ENCODE measurements around the gene RPS2. TPM values are rescaled to one million over a fixed set of nuclear protein-coding genes. Genes with fewer than 3 reads are reported as not detected.
A peak's percentile ranks its signal among the peaks of the same experiment; 100 is the strongest.

RPS2 gene
- polyA plus RNA-seq, 1 of the 3 experiments (the other 2 are of a cell fraction): 6,384 TPM

DNA sequence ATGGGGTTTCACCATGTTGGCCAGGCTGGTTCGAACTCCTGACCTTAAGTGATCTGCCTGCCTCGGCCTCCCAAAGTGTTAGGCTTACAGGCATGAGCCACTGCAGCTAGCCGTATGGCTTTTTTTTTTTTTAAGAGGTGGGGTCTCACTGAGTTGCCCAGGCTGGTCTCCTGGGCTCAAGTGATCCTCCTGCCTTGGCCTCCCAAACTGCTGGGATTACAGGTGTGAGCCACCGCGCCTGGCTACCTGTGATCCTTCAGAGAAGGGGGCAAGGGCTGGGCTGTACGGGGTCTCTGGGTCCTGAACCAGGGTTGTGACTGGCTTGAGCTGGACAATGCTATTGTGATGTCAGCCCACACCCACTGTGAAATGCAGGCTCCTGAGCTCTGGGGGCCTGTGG, 1.8 kb upstream of the RPS2 start, which contains the start of gene RNF151:
TSS of gene RNF151 (plus strand) at position 397 of the 400 bp plus-strand sequence. CDS start 26 bp downstream, outside the sequence.
- WGBS (ENCODE audit: low lambda C conversion rate): 89% methylated on average over 3 of the region's 6 CpGs
- Histone ChIP-seq H3K36me3 (replicated peaks in 1 of 2; ENCODE audit: control insufficient read depth in 1 of 2, insufficient read depth in 2 of 2, low read length in 1 of 2) (peaks cover 19 to 21% of the 10 kb centered on the region in 2 experiments), H2AFZ (ENCODE audit: low read depth) (no peak within 1 kb of the TSS), H3K27ac (ENCODE audit: low read depth in 2 of 2, low read length in 1 of 2) (peak within 1 kb of the TSS in 1 of 2 experiments; percentile 76; a peak in 1 of 4 replicates), H3F3A (replicated peaks; ENCODE audit: insufficient read depth) (peaks cover 27% of the 10 kb centered on the region), H3K9me2 (no peaks in the 10 kb centered on the region), H3K9ac (peak within 1 kb of the TSS; percentile 92), H4K20me1 (ENCODE audit: insufficient read depth) (peaks cover 28% of the 10 kb centered on the region), H3K9me3 (no peaks in the 10 kb centered on the region), H3K4me3 (ENCODE audit: low read depth in 2 of 2, low read length in 1 of 2) (peak within 1 kb of the TSS; percentile 86 to 98), H3K27me3 (ENCODE audit: insufficient read depth) (no peaks in the 10 kb centered on the region), H3K79me2 (ENCODE audit: insufficient read depth) (peaks cover 58% of the 10 kb centered on the region), H3K4me2 (peak within 1 kb of the TSS; percentile 98), H3K4me1 (ENCODE audit: control insufficient read depth in 1 of 2, insufficient read depth in 2 of 2, low read depth in 1 of 2, low read length in 1 of 2) (peaks cover 0 to 31% of the 10 kb centered on the region in 2 experiments; a peak in 1 of 4 replicates)
- TF ChIP-seq, protein P1, sequence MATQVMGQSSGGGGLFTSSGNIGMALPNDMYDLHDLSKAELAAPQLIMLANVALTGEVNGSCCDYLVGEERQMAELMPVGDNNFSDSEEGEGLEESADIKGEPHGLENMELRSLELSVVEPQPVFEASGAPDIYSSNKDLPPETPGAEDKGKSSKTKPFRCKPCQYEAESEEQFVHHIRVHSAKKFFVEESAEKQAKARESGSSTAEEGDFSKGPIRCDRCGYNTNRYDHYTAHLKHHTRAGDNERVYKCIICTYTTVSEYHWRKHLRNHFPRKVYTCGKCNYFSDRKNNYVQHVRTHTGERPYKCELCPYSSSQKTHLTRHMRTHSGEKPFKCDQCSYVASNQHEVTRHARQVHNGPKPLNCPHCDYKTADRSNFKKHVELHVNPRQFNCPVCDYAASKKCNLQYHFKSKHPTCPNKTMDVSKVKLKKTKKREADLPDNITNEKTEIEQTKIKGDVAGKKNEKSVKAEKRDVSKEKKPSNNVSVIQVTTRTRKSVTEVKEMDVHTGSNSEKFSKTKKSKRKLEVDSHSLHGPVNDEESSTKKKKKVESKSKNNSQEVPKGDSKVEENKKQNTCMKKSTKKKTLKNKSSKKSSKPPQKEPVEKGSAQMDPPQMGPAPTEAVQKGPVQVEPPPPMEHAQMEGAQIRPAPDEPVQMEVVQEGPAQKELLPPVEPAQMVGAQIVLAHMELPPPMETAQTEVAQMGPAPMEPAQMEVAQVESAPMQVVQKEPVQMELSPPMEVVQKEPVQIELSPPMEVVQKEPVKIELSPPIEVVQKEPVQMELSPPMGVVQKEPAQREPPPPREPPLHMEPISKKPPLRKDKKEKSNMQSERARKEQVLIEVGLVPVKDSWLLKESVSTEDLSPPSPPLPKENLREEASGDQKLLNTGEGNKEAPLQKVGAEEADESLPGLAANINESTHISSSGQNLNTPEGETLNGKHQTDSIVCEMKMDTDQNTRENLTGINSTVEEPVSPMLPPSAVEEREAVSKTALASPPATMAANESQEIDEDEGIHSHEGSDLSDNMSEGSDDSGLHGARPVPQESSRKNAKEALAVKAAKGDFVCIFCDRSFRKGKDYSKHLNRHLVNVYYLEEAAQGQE (IDR thresholded peaks at IDR 0.05; ENCODE audit: low read depth, low read length): no peak
- TF ChIP-seq, protein P2, sequence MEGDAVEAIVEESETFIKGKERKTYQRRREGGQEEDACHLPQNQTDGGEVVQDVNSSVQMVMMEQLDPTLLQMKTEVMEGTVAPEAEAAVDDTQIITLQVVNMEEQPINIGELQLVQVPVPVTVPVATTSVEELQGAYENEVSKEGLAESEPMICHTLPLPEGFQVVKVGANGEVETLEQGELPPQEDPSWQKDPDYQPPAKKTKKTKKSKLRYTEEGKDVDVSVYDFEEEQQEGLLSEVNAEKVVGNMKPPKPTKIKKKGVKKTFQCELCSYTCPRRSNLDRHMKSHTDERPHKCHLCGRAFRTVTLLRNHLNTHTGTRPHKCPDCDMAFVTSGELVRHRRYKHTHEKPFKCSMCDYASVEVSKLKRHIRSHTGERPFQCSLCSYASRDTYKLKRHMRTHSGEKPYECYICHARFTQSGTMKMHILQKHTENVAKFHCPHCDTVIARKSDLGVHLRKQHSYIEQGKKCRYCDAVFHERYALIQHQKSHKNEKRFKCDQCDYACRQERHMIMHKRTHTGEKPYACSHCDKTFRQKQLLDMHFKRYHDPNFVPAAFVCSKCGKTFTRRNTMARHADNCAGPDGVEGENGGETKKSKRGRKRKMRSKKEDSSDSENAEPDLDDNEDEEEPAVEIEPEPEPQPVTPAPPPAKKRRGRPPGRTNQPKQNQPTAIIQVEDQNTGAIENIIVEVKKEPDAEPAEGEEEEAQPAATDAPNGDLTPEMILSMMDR (IDR thresholded peaks at IDR 0.05): no peak
- no peak for TF ChIP-seq RXRA (IDR thresholded peaks at IDR 0.05; ENCODE audit: borderline replicate concordance, low read depth)
- TF ChIP-seq POLR2AphosphoS5 (IDR thresholded peaks at IDR 0.05; ENCODE audit: low read depth, low read length): no peak
- TF ChIP-seq NFIC (IDR thresholded peaks at IDR 0.05; ENCODE audit: borderline replicate concordance): no peak
- TF ChIP-seq IRF3 (IDR thresholded peaks at IDR 0.05; ENCODE audit: low read depth, low read length): no peak
- TF ChIP-seq RFX5 (IDR thresholded peaks at IDR 0.05; ENCODE audit: low read length): no peak
- TF ChIP-seq USF1 (IDR thresholded peaks at IDR 0.05; ENCODE audit: borderline replicate concordance, low read depth): no peak
- TF ChIP-seq, protein P3, sequence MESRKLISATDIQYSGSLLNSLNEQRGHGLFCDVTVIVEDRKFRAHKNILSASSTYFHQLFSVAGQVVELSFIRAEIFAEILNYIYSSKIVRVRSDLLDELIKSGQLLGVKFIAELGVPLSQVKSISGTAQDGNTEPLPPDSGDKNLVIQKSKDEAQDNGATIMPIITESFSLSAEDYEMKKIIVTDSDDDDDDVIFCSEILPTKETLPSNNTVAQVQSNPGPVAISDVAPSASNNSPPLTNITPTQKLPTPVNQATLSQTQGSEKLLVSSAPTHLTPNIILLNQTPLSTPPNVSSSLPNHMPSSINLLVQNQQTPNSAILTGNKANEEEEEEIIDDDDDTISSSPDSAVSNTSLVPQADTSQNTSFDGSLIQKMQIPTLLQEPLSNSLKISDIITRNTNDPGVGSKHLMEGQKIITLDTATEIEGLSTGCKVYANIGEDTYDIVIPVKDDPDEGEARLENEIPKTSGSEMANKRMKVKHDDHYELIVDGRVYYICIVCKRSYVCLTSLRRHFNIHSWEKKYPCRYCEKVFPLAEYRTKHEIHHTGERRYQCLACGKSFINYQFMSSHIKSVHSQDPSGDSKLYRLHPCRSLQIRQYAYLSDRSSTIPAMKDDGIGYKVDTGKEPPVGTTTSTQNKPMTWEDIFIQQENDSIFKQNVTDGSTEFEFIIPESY (IDR thresholded peaks at IDR 0.05; ENCODE audit: borderline replicate concordance, low read depth): no peak
- no peak for TF ChIP-seq RAD21 (IDR thresholded peaks at IDR 0.05; ENCODE audit: low read length)
- TF ChIP-seq NRF1 (IDR thresholded peaks at IDR 0.05; ENCODE audit: low read depth, low read length): no peak
- TF ChIP-seq FOSL2 (IDR thresholded peaks at IDR 0.05; ENCODE audit: borderline replicate concordance, low read depth): no peak
- no peak for TF ChIP-seq ELF1 (IDR thresholded peaks at IDR 0.05)
- TF ChIP-seq EP300 (IDR thresholded peaks at IDR 0.05; ENCODE audit: borderline replicate concordance in 1 of 2, low read depth in 1 of 2, low read length in 1 of 2): no peak
- TF ChIP-seq YY1 (IDR thresholded peaks at IDR 0.05; ENCODE audit: low read depth): no peak
- POLR2A ChIA-PET: interaction anchor here (0.7 kb wide), 1 partner anchor 181 kb away, joined by 3 read pairs; no protein-coding TSS in a partner anchor
- CTCF ChIA-PET: interaction anchor here (0.9 to 2.8 kb wide), 2 partner anchors 37 to 187 kb away, joined by 4 to 12 read pairs; no protein-coding TSS in a partner anchor
- no peak for DNase-seq
